Keratinocyte (primary cell): Measurements from ENCODE around the gene PCDHGA6. TPM values are rescaled to one million over a fixed set of nuclear protein-coding genes. Genes with fewer than 3 reads are reported as not detected.

ENCODE experiments used
- DNase-seq: peaks from one replicate; pipeline ENCODE4 v3.0.0-alpha.2; 2011; ENCODE audit warnings: low read depth, missing footprints, low spot score
- FAIRE-seq: peaks from 2 replicates; lab custom pipeline; 2011; peaks lifted over from hg19 to GRCh38; lab: Jason Lieb, UNC
- H2AFZ ChIP-seq: 2 replicates; pipeline ENCODE4 v1.6.0; 2012; ENCODE audit warnings: low read length, control low read depth, inconsistent platforms; ENCODE audit not compliant: control insufficient read depth
- H3K27ac ChIP-seq: 2 replicates; pipeline ENCODE4 v1.5.1; 2011; ENCODE audit warnings: low read length; ENCODE audit not compliant: control insufficient read depth, insufficient read depth
- H3K27me3 ChIP-seq: 3 replicates; pipeline ENCODE4 v1.6.0; 2011; ENCODE audit warnings: low read length; ENCODE audit not compliant: control insufficient read depth, insufficient read depth; ENCODE audit errors: extremely low read depth
- H3K36me3 ChIP-seq, 2 experiments: 2 replicates in 1 of 2; 3 replicates in 1 of 2; pipeline ENCODE4 v1.5.1; 2011; ENCODE audit warnings: low read length in 2 of 2, mild to moderate bottlenecking in 1 of 2; ENCODE audit not compliant: control insufficient read depth in 2 of 2, insufficient read depth in 2 of 2; ENCODE audit errors: extremely low read depth in 1 of 2
- H3K4me1 ChIP-seq: 3 replicates; pipeline ENCODE4 v1.5.1; 2011; ENCODE audit warnings: low read length; ENCODE audit not compliant: control insufficient read depth, insufficient read depth; ENCODE audit errors: extremely low read depth
- H3K4me2 ChIP-seq: 3 replicates; pipeline ENCODE4 v1.6.0; 2011; ENCODE audit warnings: low read depth, low read length; ENCODE audit not compliant: control insufficient read depth, insufficient read depth; ENCODE audit errors: extremely low read depth
- H3K4me3 ChIP-seq, 3 experiments: fragments of 200-600 bp in 1 of 3; sonication (generic) in 1 of 3; 2 replicates in 2 of 3; 3 replicates in 1 of 3; pipeline ENCODE4 v1.5.1; 2011 to 2016; ENCODE audit warnings: low read length in 3 of 3, mild to moderate bottlenecking in 3 of 3, control low read depth in 2 of 3, inconsistent platforms in 1 of 3, low read depth in 1 of 3, mixed read lengths in 1 of 3, mixed run types in 1 of 3, moderate library complexity in 1 of 3; ENCODE audit not compliant: control insufficient read depth in 2 of 3, insufficient read depth in 2 of 3; ENCODE audit errors: extremely low read depth in 1 of 3
- H3K79me2 ChIP-seq: 2 replicates; pipeline ENCODE4 v1.6.0; 2012; ENCODE audit warnings: low read length; ENCODE audit not compliant: control insufficient read depth, insufficient read depth
- H3K9ac ChIP-seq: 3 replicates; pipeline ENCODE4 v1.6.0; 2011; ENCODE audit warnings: low read length; ENCODE audit not compliant: control insufficient read depth, insufficient read depth; ENCODE audit errors: extremely low read depth
- H3K9me1 ChIP-seq: 3 replicates; pipeline ENCODE4 v1.6.0; 2011; ENCODE audit warnings: low read length; ENCODE audit not compliant: control insufficient read depth, insufficient read depth; ENCODE audit errors: extremely low read depth
- H3K9me3 ChIP-seq: 2 replicates; pipeline ENCODE4 v1.5.1; 2012; ENCODE audit warnings: low read depth, low read length; ENCODE audit not compliant: control insufficient read depth
- H4K20me1 ChIP-seq: 3 replicates; pipeline ENCODE4 v1.6.0; 2011; ENCODE audit warnings: low read length; ENCODE audit not compliant: control insufficient read depth, insufficient read depth; ENCODE audit errors: extremely low read depth
- EZH2 ChIP-seq: IDR thresholded peaks from one replicate; pipeline ENCODE4 v1.6.1; 2012; ENCODE audit warnings: inconsistent platforms, mild to moderate bottlenecking, low read length, moderate library complexity
- dilution Hi-C: fragments of 300-500 bp; cut with MboI; formaldehyde crosslinking; loops from one replicate; pipeline ENCODE4 v1.7.0; 2020; ENCODE audit warnings: low sequenced_read_pairs; ENCODE audit not compliant: extremely low pct_ligation_motif_present
- polyA plus RNA-seq, 5 experiments: library from polyadenylated mRNA; depleted of rRNA in 3 of 5; stranded (reverse) in 3 of 5; stranded (forward) in 1 of 5; unstranded in 1 of 5; fragments of >200 nt; gene quantifications; 1 replicate in 1 of 5; 2 replicates in 3 of 5; 3 replicates in 1 of 5; pipeline versions ENCODE4 v1.2.1 to v1.2.3, GENCODE V29; 2011 to 2012; ENCODE audit warnings: missing spikeins in 2 of 5, low read depth in 1 of 5, low replicate concordance in 1 of 5
- TF ChIP-seq, protein P1 (sequence below), 3 experiments: IDR thresholded peaks in 1 of 3; conservative IDR thresholded peaks in 1 of 3; optimal IDR thresholded peaks in 1 of 3; 2 replicates in 2 of 3; 3 replicates in 1 of 3; pipeline versions ENCODE3 to v1.5.1; 2011; ENCODE audit warnings: low read length in 3 of 3, mild to moderate bottlenecking in 3 of 3, moderate library complexity in 2 of 3, control low read depth in 1 of 3, inconsistent platforms in 1 of 3; ENCODE audit not compliant: insufficient read depth in 2 of 3; ENCODE audit errors: extremely low read depth in 1 of 3

Gene PCDHGA6
- polyA plus RNA-seq, 1 donor (not counting 4 experiments of a cell fraction or from before 2014, with no cell fraction given) = 0.16 TPM

DNA sequence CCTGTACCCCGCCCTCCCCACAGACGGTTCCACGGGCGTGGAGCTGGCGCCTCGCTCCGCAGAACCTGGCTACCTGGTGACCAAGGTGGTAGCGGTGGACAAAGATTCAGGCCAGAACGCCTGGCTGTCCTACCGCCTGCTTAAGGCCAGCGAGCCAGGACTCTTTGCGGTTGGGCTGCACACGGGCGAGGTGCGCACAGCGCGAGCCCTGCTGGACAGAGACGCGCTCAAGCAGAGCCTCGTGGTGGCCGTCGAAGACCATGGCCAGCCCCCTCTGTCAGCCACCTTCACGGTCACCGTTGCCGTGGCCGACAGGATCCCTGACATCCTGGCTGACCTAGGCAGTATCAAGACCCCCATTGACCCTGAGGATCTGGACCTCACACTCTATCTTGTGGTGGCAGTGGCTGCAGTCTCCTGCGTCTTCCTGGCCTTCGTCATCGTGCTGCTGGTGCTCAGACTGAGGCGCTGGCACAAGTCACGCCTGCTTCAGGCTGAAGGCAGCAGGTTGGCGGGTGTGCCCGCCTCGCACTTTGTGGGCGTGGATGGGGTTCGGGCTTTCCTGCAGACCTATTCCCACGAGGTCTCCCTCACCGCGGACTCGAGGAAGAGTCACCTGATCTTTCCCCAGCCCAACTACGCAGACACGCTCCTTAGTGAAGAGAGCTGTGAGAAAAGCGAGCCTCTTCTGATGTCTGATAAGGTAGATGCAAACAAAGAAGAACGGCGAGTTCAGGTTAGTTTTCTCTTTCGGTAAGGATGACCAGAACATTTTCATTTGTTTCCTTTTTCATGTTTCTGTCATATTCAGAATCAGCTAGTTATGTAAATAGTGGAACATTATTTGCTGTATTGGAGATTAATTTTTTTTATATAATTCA lies 7.4 kb upstream of the PCDHGA6 start:
- no peak for DNase-seq
- Histone ChIP-seq H3K9ac (no peak overlapping the region), H3K4me2 (no peak overlapping the region), H3K27me3 (peaks cover 42% of the 10 kb centered on the region), H3K4me3 (no peak overlapping the region), H2AFZ (no peak overlapping the region), H4K20me1 (no peaks in the 10 kb centered on the region), H3K9me3 (peaks cover 24% of the 10 kb centered on the region), H3K4me1 (no peaks in the 10 kb centered on the region), H3K79me2 (no peaks in the 10 kb centered on the region), H3K36me3 (no peaks in the 10 kb centered on the region), H3K27ac (no peak overlapping the region), H3K9me1 (no peaks in the 10 kb centered on the region)
- TF ChIP-seq, protein P1, sequence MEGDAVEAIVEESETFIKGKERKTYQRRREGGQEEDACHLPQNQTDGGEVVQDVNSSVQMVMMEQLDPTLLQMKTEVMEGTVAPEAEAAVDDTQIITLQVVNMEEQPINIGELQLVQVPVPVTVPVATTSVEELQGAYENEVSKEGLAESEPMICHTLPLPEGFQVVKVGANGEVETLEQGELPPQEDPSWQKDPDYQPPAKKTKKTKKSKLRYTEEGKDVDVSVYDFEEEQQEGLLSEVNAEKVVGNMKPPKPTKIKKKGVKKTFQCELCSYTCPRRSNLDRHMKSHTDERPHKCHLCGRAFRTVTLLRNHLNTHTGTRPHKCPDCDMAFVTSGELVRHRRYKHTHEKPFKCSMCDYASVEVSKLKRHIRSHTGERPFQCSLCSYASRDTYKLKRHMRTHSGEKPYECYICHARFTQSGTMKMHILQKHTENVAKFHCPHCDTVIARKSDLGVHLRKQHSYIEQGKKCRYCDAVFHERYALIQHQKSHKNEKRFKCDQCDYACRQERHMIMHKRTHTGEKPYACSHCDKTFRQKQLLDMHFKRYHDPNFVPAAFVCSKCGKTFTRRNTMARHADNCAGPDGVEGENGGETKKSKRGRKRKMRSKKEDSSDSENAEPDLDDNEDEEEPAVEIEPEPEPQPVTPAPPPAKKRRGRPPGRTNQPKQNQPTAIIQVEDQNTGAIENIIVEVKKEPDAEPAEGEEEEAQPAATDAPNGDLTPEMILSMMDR (optimal IDR thresholded peaks at IDR 0.05 in 1 of 3, IDR thresholded peaks at IDR 0.05 in 1 of 3, conservative IDR thresholded peaks at IDR 0.05 in 1 of 3; ENCODE audit: extremely low read depth in 1 of 3, insufficient read depth in 2 of 3, low read length in 3 of 3) = no peak
- no peak for TF ChIP-seq EZH2
- dilution Hi-C loops = no loop called here
- no peak for FAIRE-seq

DNA sequence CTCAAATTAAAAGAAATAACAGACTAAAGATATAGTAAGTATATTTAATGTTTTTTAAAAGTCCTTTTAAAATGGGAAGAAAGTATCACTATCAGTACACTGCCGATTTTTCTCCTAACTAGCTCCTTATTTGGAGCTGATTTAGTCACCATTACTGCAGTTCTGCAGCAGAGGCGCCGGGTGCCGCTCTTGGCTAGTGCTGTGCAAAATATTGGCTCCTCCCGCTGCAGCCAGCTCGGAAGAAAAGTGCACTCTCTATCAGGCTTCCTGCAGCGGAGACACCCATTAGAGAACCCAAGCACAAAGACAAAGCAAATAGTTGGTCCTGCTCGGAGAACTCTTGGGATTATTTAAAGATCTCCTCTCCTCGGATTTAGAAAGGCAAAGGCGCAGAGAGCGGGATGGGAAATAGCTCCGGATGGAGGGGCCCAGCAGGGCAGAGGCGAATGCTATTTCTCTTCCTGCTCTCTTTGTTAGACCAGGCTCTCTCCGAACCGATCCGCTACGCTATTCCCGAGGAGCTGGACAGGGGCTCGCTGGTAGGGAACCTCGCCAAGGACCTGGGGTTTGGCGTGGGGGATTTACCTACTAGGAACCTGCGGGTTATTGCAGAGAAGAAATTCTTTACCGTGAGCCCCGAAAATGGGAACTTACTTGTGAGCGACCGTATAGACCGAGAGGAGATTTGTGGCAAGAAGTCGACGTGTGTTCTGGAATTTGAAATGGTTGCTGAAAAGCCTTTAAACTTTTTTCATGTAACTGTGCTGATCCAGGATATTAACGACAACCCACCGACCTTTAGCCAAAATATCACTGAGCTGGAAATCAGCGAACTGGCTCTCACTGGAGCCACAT lies 3.5 kb upstream of the PCDHGA6 start, which contains the start of gene PCDHGB3:
Gene PCDHGB3, plus strand, starts transcription at position 249 of the 855 bp plus-strand sequence. Its CDS starts 153 bp downstream, at position 402.
- Histone ChIP-seq H3K27ac (no peak within 1 kb of the TSS), H3K27me3 (peaks cover 42% of the 10 kb centered on the region), H3K9ac (no peak within 1 kb of the TSS), H3K9me3 (peaks cover 33% of the 10 kb centered on the region), H3K4me2 (peak within 1 kb of the TSS; percentile 29), H3K9me1 (no peaks in the 10 kb centered on the region), H3K79me2 (no peaks in the 10 kb centered on the region), H2AFZ (peak within 1 kb of the TSS; percentile 33), H3K4me1 (no peaks in the 10 kb centered on the region), H4K20me1 (no peaks in the 10 kb centered on the region), H3K4me3 (peak within 1 kb of the TSS in 2 of 3 experiments; percentile 1 to 31), H3K36me3 (no peaks in the 10 kb centered on the region)
- dilution Hi-C loops = no loop called here
- no peak for FAIRE-seq
- DNase-seq = no peak
- no peak for TF ChIP-seq EZH2
- TF ChIP-seq, protein P1 (optimal IDR thresholded peaks at IDR 0.05 in 1 of 3, IDR thresholded peaks at IDR 0.05 in 1 of 3, conservative IDR thresholded peaks at IDR 0.05 in 1 of 3; ENCODE audit: extremely low read depth in 1 of 3, insufficient read depth in 2 of 3, low read length in 3 of 3) = peak; percentile 30 to 55 (median 31)
